ENCODE results near the gene CNFN. TPM values are rescaled to one million over a fixed set of nuclear protein-coding genes. Genes with fewer than 3 reads are reported as not detected.

The CNFN gene
- total RNA-seq, 1 experiment from 2014 or later = 7.1 TPM

- H2BK5ac ChIP-seq (ENCODE audit: insufficient read length, low read length) = no peak overlapping the region
- peaks cover 58% of the 10 kb centered on the region for H3K27me3 Mint-ChIP-seq (ENCODE audit: low read depth)
- no peak for DNase-seq
- H3K9me3 Mint-ChIP-seq = no peaks in the 10 kb centered on the region; a peak in 1 of 5 replicates
- no peaks in the 10 kb centered on the region for H3K27me3 ChIP-seq (ENCODE audit: insufficient read depth, low read length)
- no peak overlapping the region for H2BK120ac ChIP-seq (ENCODE audit: low read depth, low read length, poor library complexity, severe bottlenecking)
- H4K91ac ChIP-seq (ENCODE audit: insufficient read length, low read depth, low read length) = no peak overlapping the region
- H3K4me1 ChIP-seq (ENCODE audit: insufficient read depth, low read length) = no peaks in the 10 kb centered on the region; the same call in 1 of the 2 replicates
- H3K4me1 Mint-ChIP-seq = peaks cover 15 to 22% of the 10 kb centered on the region in 2 experiments
- no peak overlapping the region for H3K27ac Mint-ChIP-seq
- no peak overlapping the region for H2BK15ac ChIP-seq (ENCODE audit: low read depth, low read length)
- H3K36me3 Mint-ChIP-seq (ENCODE audit: insufficient read depth in 1 of 3, low read depth in 3 of 3) = peaks cover 16 to 43% (median 31%) of the 10 kb centered on the region in 3 experiments; a peak in 6 of 7 replicates
- no peak overlapping the region for H2AFZ ChIP-seq (ENCODE audit: low read length)
- no peak overlapping the region for H3T11ph ChIP-seq (ENCODE audit: low read length)
- no peaks in the 10 kb centered on the region for H3K79me2 ChIP-seq (ENCODE audit: insufficient read depth, low read length)
- H3K27ac ChIP-seq (ENCODE audit: insufficient read length, low read depth, low read length) = no peak overlapping the region
- no peak overlapping the region for H3K4me2 ChIP-seq (ENCODE audit: insufficient read depth, insufficient read length, low read length)
- H4K8ac ChIP-seq (replicated peaks; ENCODE audit: insufficient read length, low read depth, low read length) = no peak overlapping the region
- no peak overlapping the region for H3K56ac ChIP-seq (ENCODE audit: insufficient read length, low read depth, low read length)
- no peak overlapping the region for H2BK20ac ChIP-seq (ENCODE audit: low read depth, low read length, poor library complexity, severe bottlenecking)
- H3K9me3 ChIP-seq (ENCODE audit: control insufficient read depth, low read depth, low read length) = no peaks in the 10 kb centered on the region
- no peak overlapping the region for H2AK5ac ChIP-seq (ENCODE audit: insufficient read length, low read length)
- no peak overlapping the region for H4K5ac ChIP-seq (ENCODE audit: insufficient read length, low read depth, low read length)
- no peak for TF ChIP-seq CTCF (conservative IDR thresholded peaks at IDR 0.05)
- H2BK12ac ChIP-seq (ENCODE audit: insufficient read length, low read depth, low read length) = no peak overlapping the region
- no peaks in the 10 kb centered on the region for H3K79me1 ChIP-seq (ENCODE audit: insufficient read depth, low read depth, low read length, poor library complexity, severe bottlenecking)
- H3K18ac ChIP-seq (ENCODE audit: insufficient read length, low read depth, low read length) = no peak overlapping the region
- WGBS (ENCODE audit: extremely low coverage, insufficient read length, low lambda C conversion rate) = no CpG with 5 or more reads among the region's 10 CpGs
- no peak overlapping the region for H3K4me3 Mint-ChIP-seq
- no peak overlapping the region for H3K23ac ChIP-seq (ENCODE audit: insufficient read length, low read depth, low read length)
- no peak overlapping the region for H3K9ac ChIP-seq (ENCODE audit: extremely low read depth, insufficient read length, low read length)
- peaks cover 16% of the 10 kb centered on the region for H3K23me2 ChIP-seq (ENCODE audit: insufficient read length, low read depth, low read length, poor library complexity, severe bottlenecking)
- no peaks in the 10 kb centered on the region for H4K20me1 ChIP-seq (ENCODE audit: control insufficient read depth, insufficient read depth, insufficient read length)
- no peak overlapping the region for H3K4ac ChIP-seq (ENCODE audit: low read depth, low read length)
- H3K14ac ChIP-seq (ENCODE audit: insufficient read depth, low read length) = no peak overlapping the region
These were observed 13.5 kb upstream of the CNFN start for GRCh38 chr19:42403586-42403985.

All from H9 (cell line).